Femur (tissue), 1 donor: ENCODE measurements around the gene PRPS1.
A peak's percentile ranks its signal among the peaks of the same experiment; 100 is the strongest.
"Not testable (repeated sequence)": the region's sequence is repeated elsewhere in the genome, so short reads cannot be mapped to it uniquely, and the experiment has no call there.

ENCODE experiments used
- DNase-seq: peaks from one replicate; pipeline ENCODE4 v3.0.0-alpha.2; 2017

PRPS1 gene

DNA sequence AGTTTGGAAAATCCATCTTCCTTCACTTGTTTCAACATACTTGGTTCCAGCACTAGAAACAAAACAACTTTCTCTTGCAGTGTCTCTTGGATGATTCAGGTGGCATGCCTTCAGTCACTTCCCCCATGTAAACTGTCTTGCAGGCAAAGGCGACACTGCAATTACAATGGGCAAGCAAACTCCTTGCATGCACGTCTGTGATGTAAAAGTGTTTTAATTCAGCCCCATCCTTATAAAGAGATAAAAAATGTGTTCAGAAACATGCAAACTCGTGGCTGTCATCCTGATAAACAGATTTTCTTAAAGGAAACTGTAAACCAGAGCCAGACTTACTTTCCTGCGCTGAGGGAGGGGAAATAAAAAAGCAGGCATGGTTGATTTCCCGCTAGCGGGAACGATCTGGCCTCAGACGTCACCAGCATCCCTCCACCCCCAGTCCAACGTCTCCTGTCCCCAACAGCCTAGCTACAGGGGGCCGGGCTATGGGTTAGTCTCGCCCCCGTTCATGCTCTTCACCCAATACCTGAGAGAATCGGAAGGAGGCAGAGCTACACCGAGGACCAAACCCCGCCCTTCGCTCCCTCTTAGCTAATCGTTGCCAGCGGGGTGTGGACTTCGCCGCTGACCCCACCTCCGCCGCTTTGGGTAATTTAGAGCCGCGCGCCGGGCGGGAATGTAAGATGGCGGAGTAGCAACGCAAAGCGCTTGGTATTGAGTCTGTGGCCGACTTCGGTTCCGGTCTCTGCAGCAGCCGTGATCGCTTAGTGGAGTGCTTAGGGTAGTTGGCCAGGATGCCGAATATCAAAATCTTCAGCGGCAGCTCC lies at the start of gene PRPS1:
Gene PRPS1 (plus strand): TSS at position 673 of the 824 bp plus-strand sequence. CDS start 119 bp downstream, at position 792.
- DNase-seq = peak; percentile 95

DNA sequence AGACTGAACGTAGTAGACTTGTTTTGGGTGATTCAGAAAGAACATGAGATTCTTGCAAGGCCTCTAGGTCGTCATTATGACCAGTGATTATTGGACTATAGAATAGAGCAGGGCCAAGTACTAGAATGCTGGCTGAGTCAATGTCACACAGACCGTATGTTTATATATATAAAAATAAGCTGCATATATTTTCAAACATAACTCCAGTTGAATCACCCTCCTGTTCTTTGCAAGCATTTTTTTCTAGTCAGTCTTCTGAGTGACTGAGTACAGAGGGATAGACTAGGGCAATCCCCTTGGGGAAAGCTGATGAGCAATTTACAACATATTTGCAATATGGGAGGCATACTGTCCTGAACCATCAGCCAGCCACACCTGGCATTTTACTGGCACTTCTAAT lies 48.4 kb upstream of the PRPS1 start:
- DNase-seq = no peak

DNA sequence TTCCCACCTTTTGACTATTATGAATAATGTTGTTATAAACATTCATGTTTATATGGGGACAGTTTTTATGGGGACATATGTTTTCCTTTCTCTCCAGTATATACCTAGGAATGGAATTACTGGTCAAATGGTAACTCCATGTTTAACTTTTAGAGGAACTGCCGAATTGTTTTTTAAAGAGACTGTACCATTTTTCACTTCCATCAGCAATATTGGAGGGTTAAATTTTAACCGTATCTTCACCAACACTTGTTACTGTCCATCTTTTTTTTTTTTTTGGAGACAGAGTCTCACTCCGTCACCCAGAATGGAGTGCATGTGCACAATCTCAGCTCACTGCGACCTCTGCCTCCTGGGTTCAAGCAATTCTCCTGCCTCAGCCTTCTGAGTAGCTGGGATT lies 46.4 kb upstream of the PRPS1 start:
- DNase-seq = no peak

DNA sequence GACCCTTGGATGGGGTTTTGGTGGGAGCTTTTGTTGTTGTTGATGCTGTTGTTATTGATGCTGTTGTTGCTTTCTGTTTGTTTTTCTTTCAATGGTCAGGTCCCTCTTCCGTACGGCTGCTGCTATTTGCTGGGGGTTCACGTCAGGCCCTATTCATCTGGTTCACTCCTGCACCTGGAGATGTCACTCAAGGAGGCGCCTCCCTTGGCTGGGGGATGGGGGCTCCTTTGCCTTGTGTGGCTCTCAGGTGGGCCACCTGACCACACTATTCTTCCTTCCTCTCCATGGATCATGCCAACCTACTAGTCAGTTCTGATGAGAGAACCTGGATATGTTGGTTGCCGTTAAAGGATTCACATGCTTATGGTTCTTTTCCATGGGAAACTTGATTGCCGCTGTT lies 39.1 kb upstream of the PRPS1 start:
- DNase-seq = no peak

DNA sequence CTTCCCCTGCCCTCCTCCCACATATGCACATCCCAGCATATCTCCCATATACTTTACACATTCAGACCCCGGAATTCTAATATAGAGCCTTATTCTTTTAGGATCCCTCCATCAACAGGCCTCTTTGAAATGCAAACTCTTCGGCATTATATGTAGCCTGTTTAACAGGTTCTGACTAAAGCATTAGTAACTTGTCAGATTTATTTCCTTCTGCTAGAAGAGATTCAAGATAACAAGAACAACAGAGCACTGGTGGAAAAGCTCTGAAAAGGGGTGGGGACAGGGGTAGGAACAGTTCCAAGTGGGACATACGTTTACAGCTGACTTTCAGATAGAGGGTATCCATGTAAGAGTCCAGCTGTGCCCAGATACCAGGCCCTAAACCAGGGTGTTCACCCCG lies 31.7 kb upstream of the PRPS1 start:
- no peak for DNase-seq

DNA sequence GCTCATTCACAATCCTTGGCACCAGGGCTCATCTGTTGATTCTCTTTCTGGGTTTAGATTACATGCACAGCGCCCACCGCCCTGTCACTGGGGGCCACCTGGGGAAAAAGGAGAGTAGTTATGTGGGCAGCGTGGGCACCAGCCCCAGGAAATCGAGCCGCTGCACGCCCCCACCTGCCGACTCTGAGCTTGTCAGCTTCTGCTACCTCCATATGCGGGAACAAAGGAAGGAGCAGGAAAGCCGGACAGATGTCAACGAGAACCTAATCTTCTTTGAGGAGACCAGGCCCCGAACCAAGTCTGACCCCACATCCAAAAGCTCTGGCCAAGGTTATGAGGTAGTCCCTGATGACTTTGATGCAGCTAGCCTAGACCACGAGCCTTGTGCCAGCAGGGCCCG lies 31.0 kb upstream of the PRPS1 start:
- DNase-seq = no peak

DNA sequence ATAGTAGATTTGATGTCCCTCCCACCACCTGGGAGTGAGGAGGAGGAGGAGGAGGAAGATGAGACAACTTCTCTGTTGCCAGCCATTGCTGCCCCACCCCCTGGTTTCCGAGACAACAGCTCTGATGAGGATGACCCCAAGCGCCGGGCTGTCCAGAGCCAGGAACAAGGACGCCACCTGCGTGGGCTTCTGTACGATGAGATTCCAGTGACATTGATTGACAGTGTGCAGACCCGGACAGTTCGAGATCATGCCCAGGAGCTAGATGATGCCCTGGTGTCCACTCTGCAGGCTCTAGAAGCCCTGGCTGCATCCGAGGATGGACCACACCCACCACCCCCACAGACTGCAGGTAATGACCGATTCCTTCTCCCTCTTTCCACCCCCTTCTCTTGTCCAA lies 30.5 kb upstream of the PRPS1 start:
- no peak for DNase-seq

DNA sequence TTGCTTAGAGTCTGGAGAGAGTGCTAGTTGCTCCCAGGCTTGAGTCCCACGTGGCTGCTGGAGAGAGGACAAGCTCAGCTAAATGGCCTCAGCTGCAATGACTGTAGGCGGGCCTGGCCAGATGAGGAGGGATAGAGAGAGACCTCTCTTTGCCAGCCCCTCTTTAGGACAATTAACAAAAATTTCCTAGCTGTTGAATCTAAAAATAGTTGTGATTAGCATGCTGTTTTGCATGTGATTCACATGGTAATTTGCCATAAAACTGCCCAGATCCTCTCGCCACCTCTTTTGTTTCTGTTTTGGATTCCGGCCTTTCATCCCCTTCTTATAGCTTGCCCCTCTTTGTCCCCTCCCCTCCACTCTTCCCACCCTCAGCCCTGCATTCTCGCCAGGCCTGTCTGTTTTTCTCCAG lies 28.9 kb upstream of the PRPS1 start:
- no peak for DNase-seq

DNA sequence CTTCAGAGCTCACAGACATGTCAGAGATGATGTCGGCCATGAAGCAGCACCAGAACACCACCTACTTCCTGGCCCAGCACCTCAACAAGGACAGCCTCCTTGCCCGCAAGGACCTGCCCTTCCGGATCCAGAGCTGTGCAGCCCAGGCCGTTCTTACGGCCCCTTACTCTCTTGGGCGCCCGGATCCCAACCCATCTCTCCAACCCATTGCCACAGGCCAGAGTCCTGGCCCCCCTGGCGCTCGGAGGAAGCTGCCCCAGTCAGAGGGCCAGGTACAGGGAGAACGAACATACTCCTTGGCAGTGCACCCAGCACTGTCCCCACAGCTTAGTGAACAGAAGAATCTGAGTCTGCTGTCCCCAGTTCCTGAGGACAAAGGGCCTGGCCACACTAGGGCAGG lies 27.9 kb upstream of the PRPS1 start:
- no peak for DNase-seq

DNA sequence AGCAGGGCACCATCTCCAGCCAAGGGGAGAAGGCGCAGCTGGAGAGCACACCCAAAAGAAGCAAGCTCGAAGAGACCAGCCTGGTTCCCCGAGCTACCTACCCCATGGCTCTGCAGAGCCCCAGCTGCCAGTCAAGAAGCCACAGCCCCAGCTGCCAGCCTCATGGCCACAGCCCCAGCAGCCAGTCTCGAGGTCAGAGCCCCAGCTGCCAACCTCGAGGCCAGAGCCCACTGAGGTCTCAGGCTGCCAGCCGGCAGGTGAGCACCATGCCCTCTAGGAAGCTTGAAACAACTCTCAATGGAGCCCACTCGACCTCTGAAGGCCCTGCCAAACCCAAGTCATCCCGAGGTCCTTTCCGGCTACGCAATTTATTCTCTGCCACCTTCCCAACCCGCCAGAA lies 27.0 kb upstream of the PRPS1 start:
- DNase-seq = no peak

DNA sequence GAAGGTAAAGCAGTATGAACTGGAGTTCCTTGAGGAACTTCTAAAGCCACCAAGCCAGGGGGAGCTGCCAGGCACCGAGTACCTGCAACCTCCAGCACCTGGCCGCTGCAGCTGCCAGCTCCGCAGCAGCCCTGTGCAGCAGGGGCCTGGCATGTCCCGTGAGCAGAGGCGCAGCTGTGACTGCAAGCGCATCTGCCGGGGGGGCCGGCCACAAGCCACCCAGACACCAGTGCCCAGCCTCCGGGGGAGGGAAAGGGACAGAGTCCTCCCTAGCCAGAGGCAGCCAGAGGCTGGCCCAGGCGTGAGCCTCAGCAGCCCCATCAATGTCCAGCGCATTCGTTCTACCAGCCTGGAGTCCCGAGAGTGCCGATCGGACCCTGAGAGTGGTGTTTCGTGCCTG lies 26.6 kb upstream of the PRPS1 start:
- DNase-seq = no peak

DNA sequence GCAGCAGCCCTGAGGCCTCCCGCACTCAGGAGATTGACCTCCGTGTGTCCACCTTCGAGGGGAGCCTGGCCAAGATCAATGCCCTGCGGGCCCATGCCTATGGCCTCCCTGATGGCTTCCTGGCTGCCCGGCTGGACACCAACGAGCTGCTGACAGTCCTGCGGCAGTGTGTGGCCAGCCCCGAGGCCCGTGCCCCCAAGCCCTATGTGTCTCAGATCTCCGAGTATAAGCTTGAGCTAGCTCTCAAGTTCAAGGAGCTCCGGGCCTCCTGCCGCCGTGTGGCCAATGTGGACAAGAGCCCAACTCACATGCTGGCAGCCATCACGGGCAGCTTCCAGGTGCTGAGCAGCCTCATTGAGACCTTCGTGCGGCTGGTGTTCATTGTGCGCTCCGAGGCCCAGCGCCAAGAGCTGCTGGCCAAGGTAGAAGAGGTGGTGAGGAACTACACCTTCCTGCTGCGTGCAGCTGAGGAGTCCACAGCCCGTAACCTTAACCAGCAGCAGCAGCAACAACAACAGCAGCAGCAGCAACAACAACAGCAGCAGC lies 25.5 kb upstream of the PRPS1 start:
- DNase-seq = no peak

DNA sequence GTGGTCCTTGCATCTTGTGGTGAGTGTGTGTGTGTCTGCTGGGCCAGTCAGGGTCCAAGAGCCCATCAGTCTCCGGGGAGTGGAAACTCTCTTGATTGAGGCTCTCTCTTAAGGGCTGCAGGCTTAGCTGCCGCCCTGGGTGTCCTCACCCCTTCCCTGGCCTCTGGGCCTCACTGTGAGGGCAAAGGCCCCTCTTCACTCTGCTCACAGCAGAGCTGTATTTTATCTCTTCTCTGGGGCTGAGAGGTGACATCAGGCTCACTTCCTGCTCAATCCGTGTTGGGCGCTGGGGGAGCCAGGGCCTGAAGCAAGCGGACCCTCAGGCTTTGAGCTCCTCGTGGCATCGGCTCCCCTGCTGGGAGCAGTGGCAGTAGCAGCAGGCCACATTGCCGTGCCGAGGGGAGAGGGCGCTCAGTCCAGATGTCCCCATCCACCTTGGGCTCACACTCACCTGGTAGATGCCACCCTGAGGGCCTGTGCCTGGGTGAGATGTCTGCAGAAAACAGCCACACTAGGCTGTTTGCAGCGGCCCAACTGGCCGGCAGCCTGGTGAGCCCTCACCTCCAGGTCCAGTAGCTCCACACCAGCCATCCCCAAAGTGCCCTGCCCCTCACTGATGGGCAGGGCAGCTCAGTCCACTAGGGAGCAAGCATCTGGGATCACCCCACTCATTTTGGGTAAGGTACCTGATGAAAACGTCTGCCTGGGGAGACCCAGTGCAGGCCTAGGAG lies 24.7 kb upstream of the PRPS1 start:
- DNase-seq = no peak

DNA sequence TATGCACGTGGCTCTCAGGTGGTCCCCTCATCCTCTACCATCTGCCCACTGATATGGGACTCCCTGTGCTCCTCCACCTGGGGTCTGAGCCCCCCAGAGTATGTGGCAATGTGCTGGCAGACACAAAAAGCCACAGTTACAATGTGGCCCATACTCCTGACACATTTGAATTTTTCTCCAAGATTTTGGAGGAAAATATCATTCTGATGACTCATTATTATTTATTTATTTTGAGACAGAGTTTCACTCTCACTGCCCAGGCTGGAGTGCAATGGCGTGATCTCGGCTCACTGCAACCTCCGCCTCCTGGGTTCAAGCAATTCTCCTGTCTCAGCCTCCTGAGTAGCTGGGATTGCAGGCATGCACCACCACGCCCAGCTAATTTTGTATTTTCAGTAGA lies 19.2 kb upstream of the PRPS1 start:
- not testable (repeated sequence) for DNase-seq

DNA sequence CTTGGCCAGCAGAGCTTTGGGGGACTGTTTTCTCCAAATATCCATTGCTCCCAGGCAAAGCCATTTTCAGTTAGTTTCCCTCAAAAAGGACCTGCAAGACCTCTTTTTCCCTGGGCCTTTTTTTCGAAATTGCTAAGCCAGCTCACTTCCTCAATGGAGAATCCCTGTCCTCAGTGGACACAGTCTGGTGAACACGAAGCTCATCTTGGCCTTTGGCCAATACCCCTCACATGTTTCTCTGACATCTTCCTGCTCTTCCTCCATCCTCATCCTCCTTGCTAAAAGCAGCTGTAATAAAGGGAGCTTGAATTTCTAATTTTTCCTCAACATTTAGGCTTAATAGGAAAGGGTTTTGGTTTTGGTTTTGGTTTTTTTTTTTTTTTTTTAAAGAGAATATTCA lies 17.6 kb upstream of the PRPS1 start:
- DNase-seq = no peak

DNA sequence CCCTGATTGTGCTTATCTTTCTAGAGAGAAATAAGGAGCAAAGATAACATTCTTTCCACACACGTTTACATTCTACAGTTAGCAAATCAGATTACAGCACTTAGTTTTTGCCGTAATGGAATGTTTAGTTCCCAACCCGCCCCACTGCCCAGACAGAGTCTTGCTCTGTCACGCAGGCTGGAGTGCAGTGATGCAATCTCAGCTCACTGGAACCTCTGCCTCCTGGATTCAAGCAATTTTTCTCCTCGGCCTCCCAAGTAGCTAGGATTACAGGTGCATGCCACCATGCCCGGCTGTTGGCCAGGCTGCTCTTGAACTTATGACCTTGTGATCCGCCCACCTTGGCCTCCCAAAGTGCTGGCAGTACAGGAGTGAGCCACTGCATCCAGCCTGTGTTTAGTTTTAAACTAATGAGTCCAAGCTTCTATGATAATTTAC lies 8.4 kb upstream of the PRPS1 start:
- no peak for DNase-seq

DNA sequence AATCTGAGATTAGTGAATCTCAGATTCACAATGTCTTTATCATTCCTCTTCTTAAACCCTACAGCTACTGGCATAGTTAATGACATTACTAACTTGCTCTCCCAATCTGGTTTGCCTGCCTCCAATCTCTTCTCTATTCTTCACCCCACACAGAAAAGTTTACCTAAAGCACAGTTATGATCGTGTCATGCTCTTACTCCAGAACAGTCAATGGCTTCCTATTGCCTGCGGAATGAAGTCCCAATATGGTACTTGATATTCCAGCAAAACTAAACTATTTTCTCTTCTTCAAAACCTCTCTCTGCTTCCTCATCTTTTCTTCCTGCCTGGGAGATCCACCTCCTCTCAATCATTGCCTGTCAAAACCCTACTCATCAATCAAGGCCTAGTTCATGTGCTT lies 3.4 kb upstream of the PRPS1 start:
- DNase-seq = no peak

DNA sequence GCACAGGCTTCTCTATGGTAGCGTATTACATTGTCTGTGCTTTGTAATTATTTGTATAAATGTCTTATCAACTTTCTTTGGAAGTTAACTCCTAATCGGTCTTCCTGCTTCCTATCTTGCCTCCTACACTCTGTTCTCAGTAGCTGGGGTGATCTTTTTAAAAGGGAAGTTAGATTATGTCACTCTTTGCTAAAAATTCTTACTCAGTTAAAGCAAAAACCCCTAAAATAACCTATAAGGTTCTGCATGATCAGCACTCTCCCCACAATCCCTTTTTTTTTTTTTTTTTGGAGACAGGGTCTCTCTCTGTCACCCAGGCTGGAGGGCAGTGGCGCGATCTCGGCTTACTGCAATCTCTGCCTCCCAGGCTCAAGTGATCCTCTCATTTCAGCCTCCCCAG lies 2.6 kb upstream of the PRPS1 start:
- DNase-seq = no peak

DNA sequence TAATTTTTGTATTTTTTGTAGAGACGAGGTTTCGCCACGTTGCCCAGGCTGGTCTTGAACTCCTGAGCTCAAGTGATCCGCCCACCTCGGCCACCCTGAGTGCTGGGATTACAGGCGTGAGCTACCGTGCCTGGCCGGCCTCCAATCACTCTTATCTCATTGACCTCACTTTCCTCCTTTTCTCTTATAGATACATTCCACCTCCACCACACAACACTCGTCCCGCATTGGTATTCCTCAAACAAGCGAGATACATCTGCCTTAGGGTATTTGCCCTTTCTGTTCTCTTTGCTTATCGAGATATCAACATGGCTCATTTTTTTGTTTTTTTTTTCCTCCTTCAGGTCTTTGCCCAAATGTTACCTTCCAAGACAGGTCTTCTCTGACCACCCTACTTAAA lies 1.8 kb upstream of the PRPS1 start:
- no peak for DNase-seq

DNA sequence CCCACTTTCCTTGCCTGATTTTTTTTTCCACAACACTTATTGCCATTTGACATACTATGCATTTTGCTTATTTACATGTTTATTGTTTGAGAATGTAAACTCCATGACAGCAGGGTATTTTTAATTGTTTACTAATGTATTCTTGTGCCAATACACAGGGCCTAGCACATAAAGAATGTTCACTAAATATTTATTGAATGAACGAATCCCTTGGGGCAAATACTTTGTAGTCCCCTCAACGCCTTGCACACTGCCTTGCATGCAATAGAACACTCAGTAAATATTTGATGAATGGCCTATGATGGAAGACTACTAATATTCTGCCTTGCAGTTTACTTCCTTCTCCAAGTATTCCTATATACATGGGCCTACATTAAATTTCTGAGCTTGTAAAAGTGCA lies 1.4 kb upstream of the PRPS1 start:
- no peak for DNase-seq

DNA sequence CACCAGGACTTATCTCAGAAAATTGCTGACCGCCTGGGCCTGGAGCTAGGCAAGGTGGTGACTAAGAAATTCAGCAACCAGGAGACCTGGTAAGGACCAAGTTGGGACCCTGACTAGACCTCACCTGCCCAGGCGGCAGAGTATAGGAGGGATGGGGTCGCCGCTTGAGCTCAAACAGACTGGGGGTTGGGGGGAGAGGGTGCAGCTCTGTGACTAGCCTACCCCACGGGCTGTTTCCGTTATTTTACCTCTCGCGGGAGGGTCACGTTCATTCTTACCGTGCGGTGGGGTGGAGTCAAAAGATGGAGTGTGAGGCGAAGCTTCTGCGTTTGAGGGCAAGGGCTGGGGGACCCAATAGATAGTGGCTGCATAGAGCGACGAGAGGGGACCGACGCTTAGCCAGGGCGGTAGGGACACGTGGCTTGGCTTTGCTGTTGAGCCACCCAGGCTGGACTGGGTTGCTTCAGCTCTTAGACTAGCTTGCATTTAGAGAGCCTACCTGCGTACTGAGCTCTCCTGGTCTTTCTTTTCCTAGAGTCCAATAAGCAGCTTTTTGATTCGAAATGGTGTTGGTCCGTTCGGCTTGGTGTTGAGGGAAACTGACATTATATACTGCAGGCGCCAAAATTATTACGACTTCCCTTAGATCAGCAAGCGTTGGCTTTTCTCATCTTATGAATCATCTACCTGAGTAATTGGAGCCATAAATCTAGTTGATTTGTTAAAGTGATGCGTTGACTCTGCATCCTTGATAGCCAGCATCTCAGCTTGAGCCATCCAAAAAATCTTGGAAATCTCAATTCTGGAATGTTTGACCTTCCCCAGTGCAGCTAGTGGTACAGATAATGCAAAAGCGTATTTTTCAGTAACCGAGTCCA lies 591 bp downstream of the PRPS1 start:
- DNase-seq = peak; percentile 49

DNA sequence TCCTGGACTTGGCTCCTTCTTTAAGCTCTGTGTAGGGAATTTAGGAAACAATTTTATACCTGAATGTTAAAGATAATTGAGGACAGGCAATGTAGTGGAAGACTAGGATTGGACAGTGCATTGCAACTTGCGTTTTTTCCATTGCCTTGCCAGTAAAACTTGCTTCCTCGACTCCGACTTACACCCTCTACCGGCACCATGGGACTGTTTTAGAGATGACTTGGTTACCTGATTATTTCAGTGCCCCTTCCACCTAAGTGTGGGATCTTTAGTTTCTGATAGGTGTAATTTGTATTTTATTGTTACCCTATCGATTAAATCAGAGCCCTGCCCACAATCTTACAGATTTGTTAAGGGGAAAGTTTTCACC lies 1.2 kb downstream of the PRPS1 start:
- DNase-seq = no peak

DNA sequence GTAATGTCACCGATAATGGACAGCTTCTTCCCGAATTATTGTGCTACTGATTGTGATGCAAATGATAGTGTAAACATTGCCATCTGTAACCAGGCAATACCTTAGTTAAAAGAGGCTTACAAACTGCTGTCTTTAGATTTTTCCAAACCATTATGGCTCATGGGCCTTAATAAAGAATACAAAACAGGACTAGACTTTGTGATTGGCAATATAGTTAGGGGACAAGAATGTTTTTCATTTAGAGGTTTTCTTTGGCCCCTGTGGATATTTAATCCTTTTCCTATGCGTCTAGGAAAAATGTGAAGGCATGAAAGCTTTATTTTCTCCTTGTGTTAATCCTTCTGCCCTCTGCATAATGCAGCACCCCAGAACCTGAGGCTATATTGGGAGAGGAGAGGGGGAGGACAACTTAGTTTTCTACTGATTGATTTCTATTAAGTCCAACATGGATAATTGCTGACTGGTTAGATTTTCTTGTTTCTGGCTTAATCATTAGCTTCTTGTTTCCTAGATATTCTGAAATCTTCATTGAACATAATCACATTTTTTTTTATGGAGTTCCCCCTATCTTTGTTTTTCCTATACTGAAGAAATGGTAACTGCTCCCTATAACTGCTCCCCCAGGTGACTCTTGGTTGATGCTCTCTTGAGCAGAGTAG lies 1.9 kb downstream of the PRPS1 start:
- no peak for DNase-seq
